GM13976 (cell line): Measurements from ENCODE around the gene RETN.

ENCODE experiments used
- DNase-seq: peaks from one replicate; pipeline ENCODE4 v3.0.0; 2012; ENCODE audit warnings: low spot score
- CTCF ChIP-seq: IDR thresholded peaks from 2 replicates; pipeline ENCODE4 v1.5.1; 2012; ENCODE audit warnings: borderline replicate concordance, mild to moderate bottlenecking; ENCODE audit not compliant: insufficient read depth; ENCODE audit errors: extremely low read depth, missing control alignments, control extremely low read depth
- in situ Hi-C: fragments of 300-500 bp; cut with MboI; formaldehyde crosslinking; loops from one replicate; pipeline ENCODE4 v1.12.0; 2022; ENCODE audit warnings: low sequenced_read_pairs, mixed read lengths, inconsistent platforms; ENCODE audit not compliant: unreplicated experiment

The RETN gene

GRCh38 chr19:7701049-7701653 is 32.3 kb downstream of the RETN start:
- in situ Hi-C loops, result no loop called here
- no peak for TF ChIP-seq CTCF
- DNase-seq, result no peak

- TF ChIP-seq CTCF, result no peak
- in situ Hi-C loops, result no loop called here
Measured at GRCh38 chr19:7701654-7702457, 33.0 kb downstream of the RETN start, which contains the start of gene FCER2. TSS of gene FCER2 (minus strand) at chr19:7702131. CDS start at chr19:7699760, 2,371 bp downstream.

GRCh38 chr19:7703332-7703731 is 34.5 kb downstream of the RETN start:
- TF ChIP-seq CTCF, result no peak
- DNase-seq, result no peak
- in situ Hi-C loops, result no loop called here

More at GRCh38 chr19:7701654-7702457, 33.0 kb downstream of the RETN start, which contains the start of gene FCER2:
- DNase-seq, result peak; percentile 79

- no peak for TF ChIP-seq CTCF
- DNase-seq, result no peak
- in situ Hi-C loops, result no loop called here
Measured at GRCh38 chr19:7704280-7705060, 35.6 kb downstream of the RETN start.

- in situ Hi-C loops, result no loop called here
- DNase-seq, result peak; percentile 80
- TF ChIP-seq CTCF, result no peak
Measured at GRCh38 chr19:7705387-7706187, 36.7 kb downstream of the RETN start.

- TF ChIP-seq CTCF, result no peak
- in situ Hi-C loops, result no loop called here
- DNase-seq, result no peak
Measured at GRCh38 chr19:7706188-7706954, 37.5 kb downstream of the RETN start.
